Ishikawa (cell line): ENCODE measurements around the gene TENM3.

ENCODE experiments used
- CEBPB ChIP-seq: IDR thresholded peaks from 2 replicates; pipeline ENCODE4 v1.6.1; 2012
- CREB1 ChIP-seq: IDR thresholded peaks from 2 replicates; pipeline ENCODE4 v1.6.1; 2012; ENCODE audit warnings: low read depth
- EGR1 ChIP-seq: IDR thresholded peaks from 2 replicates; pipeline ENCODE4 v1.6.1; 2012
- EP300 ChIP-seq: IDR thresholded peaks from 2 replicates; pipeline ENCODE4 v1.6.1; 2012; ENCODE audit warnings: borderline replicate concordance
- FOXM1 ChIP-seq: IDR thresholded peaks from 2 replicates; pipeline ENCODE4 v1.6.1; 2012; ENCODE audit warnings: low read depth, borderline replicate concordance
- MAX ChIP-seq: IDR thresholded peaks from 2 replicates; pipeline ENCODE4 v1.6.1; 2012
- NFIC ChIP-seq: IDR thresholded peaks from 2 replicates; pipeline ENCODE4 v1.6.1; 2012
- RAD21 ChIP-seq: IDR thresholded peaks from 2 replicates; pipeline ENCODE4 v1.6.1; 2012; ENCODE audit warnings: low read depth
- REST ChIP-seq: IDR thresholded peaks from 2 replicates; pipeline ENCODE4 v1.6.1; 2012; ENCODE audit warnings: low read depth, mild to moderate bottlenecking
- TAF1 ChIP-seq: IDR thresholded peaks from 2 replicates; pipeline ENCODE4 v1.6.1; 2012; ENCODE audit warnings: low read depth, mild to moderate bottlenecking
- TCF12 ChIP-seq: IDR thresholded peaks from 2 replicates; pipeline ENCODE4 v1.6.1; 2012; ENCODE audit warnings: low read depth
- TEAD4 ChIP-seq: IDR thresholded peaks from 2 replicates; pipeline ENCODE4 v1.6.1; 2012
- USF1 ChIP-seq: IDR thresholded peaks from 2 replicates; pipeline ENCODE4 v1.6.1; 2012
- YY1 ChIP-seq: IDR thresholded peaks from 2 replicates; pipeline ENCODE4 v1.6.1; 2012; ENCODE audit warnings: low read depth
- ZBTB7A ChIP-seq: IDR thresholded peaks from 2 replicates; pipeline ENCODE4 v1.6.1; 2012; ENCODE audit warnings: low read depth

The TENM3 gene

GRCh38 chr4:182808673-182809416, 565.6 kb downstream of the TENM3 start:
- TF ChIP-seq FOXM1 = no peak
- TF ChIP-seq ZBTB7A = no peak
- no peak for TF ChIP-seq USF1
- no peak for TF ChIP-seq TAF1
- no peak for TF ChIP-seq CEBPB
- no peak for TF ChIP-seq EP300
- TF ChIP-seq NFIC = no peak
- TF ChIP-seq RAD21 = no peak
- TF ChIP-seq TEAD4 = no peak
- TF ChIP-seq YY1 = no peak
- no peak for TF ChIP-seq EGR1
- no peak for TF ChIP-seq CREB1
- TF ChIP-seq TCF12 = no peak
- no peak for TF ChIP-seq MAX
- no peak for TF ChIP-seq REST

GRCh38 chr4:182809417-182810102, 566.4 kb downstream of the TENM3 start:
- TF ChIP-seq ZBTB7A = no peak
- no peak for TF ChIP-seq USF1
- TF ChIP-seq EP300 = no peak
- no peak for TF ChIP-seq MAX
- TF ChIP-seq NFIC = no peak
- TF ChIP-seq FOXM1 = no peak
- no peak for TF ChIP-seq CREB1
- TF ChIP-seq TEAD4 = no peak
- TF ChIP-seq YY1 = no peak
- TF ChIP-seq TCF12 = no peak
- no peak for TF ChIP-seq EGR1

- TF ChIP-seq NFIC (no peak), TEAD4 (no peak), CEBPB (no peak), USF1 (no peak), YY1 (no peak), TCF12 (no peak), CREB1 (no peak)
Measured at GRCh38 chr4:182810103-182810615, 567.0 kb downstream of the TENM3 start.

- TF ChIP-seq CEBPB = no peak
- no peak for TF ChIP-seq FOXM1
- TF ChIP-seq EGR1 = no peak
- TF ChIP-seq TCF12 = no peak
- TF ChIP-seq CREB1 = no peak
- no peak for TF ChIP-seq NFIC
- TF ChIP-seq RAD21 = no peak
- no peak for TF ChIP-seq EP300
- no peak for TF ChIP-seq TAF1
- TF ChIP-seq ZBTB7A = no peak
- no peak for TF ChIP-seq REST
- no peak for TF ChIP-seq YY1
Measured at GRCh38 chr4:182812916-182813315, 569.7 kb downstream of the TENM3 start.
